Kidney epithelial cell (primary cell): ENCODE measurements around the gene FEZF2. TPM values are rescaled to one million over a fixed set of nuclear protein-coding genes. Genes with fewer than 3 reads are reported as not detected.

Experiments
- DNase-seq: peaks from one replicate; pipeline ENCODE4 v3.0.0-alpha.2; 2010; ENCODE audit warnings: low read depth
- H3K27me3 ChIP-seq: 2 replicates; pipeline ENCODE4 v1.6.0; 2011; ENCODE audit warnings: low read length; ENCODE audit not compliant: control insufficient read depth, insufficient read depth
- H3K36me3 ChIP-seq: 2 replicates; pipeline ENCODE4 v1.5.1; 2011; ENCODE audit warnings: low read length; ENCODE audit not compliant: control insufficient read depth, insufficient read depth
- H3K4me3 ChIP-seq: 2 replicates; pipeline ENCODE4 v1.5.1; 2011; ENCODE audit warnings: low read depth, mild to moderate bottlenecking, control low read depth, low read length
- total RNA-seq: library from RNA; depleted of rRNA; stranded (reverse); fragments of >200 nt; gene quantifications from 2 replicates; pipeline ENCODE4 v1.2.3, GENCODE V29; 2015
- TF ChIP-seq, protein P1 (sequence below): IDR thresholded peaks from 2 replicates; pipeline ENCODE4 v1.5.1; 2011; ENCODE audit warnings: mild to moderate bottlenecking, moderate library complexity, low read length, control low read depth, inconsistent platforms; ENCODE audit not compliant: insufficient read depth, poor library complexity, severe bottlenecking

The FEZF2 gene
- total RNA-seq, 1 donor from 2014 or later: not detected

DNA sequence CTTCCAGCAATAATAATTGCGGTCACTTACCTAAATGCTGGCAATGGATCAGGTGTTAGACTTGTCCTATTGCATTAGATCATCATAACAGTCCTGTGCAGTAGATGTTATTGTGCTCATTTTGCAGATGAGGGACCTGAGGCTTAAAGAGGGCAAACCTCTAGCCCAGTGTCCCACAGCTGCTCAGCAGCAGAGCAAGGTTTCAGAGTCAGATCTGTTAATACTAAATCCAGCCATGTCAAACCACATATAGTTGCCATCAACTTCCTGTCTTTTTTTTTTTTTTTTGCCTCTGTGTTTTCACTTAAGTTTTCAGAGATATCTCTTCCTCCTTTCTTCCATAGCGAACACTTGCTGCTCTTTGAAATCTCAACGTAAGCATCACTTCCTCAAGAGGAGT is 12.1 kb downstream of the FEZF2 start:
- DNase-seq: no peak
- TF ChIP-seq, protein P1, sequence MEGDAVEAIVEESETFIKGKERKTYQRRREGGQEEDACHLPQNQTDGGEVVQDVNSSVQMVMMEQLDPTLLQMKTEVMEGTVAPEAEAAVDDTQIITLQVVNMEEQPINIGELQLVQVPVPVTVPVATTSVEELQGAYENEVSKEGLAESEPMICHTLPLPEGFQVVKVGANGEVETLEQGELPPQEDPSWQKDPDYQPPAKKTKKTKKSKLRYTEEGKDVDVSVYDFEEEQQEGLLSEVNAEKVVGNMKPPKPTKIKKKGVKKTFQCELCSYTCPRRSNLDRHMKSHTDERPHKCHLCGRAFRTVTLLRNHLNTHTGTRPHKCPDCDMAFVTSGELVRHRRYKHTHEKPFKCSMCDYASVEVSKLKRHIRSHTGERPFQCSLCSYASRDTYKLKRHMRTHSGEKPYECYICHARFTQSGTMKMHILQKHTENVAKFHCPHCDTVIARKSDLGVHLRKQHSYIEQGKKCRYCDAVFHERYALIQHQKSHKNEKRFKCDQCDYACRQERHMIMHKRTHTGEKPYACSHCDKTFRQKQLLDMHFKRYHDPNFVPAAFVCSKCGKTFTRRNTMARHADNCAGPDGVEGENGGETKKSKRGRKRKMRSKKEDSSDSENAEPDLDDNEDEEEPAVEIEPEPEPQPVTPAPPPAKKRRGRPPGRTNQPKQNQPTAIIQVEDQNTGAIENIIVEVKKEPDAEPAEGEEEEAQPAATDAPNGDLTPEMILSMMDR: no peak
- H3K27me3 ChIP-seq: peaks cover 16% of the 10 kb centered on the region
- H3K36me3 ChIP-seq: no peaks in the 10 kb centered on the region
- H3K4me3 ChIP-seq: no peak overlapping the region

DNA sequence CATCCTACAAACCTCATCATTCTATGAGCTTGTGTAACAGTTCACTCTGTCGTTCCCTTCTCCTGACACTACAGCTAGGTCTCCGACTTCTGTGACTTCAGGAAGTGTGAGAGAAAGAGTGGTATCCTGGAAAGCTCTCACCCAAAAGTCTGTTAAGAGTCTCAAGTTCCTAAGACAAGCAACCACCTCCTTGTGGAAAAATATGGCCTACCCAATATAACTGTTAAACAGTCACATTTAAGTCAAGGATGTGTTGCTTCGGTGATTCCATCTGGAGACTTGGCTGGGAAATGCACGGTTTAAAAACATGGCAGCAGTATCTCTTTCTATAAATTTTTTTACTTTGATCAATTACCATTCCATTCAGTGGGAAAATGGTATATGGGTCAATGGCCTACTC is 13.8 kb downstream of the FEZF2 start:
- no peak for DNase-seq
- Histone ChIP-seq H3K27me3 (peaks cover 2% of the 10 kb centered on the region), H3K4me3 (no peak overlapping the region), H3K36me3 (no peaks in the 10 kb centered on the region)
- TF ChIP-seq, protein P1: no peak

DNA sequence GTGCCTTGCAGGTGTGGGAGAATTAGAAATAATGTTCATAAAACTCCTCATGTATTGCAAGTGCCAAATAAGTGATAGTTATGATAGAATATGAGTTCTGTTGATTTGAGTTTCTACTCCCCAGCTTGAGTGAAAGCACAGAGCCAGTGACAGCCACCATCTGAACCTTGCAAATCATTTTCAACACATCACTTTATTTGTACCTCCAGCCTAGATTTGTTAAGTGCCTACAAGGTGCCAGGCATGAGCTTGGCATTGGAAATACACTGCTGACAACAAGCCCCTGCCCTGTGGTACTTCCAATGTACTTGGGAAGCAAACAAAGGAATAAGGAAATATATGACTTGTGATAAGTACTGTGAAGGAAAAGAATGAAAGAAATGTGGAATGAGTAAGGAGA is 17.0 kb downstream of the FEZF2 start:
- H3K4me3 ChIP-seq: no peak overlapping the region
- H3K36me3 ChIP-seq: no peaks in the 10 kb centered on the region
- DNase-seq: no peak
- TF ChIP-seq, protein P1: no peak
- H3K27me3 ChIP-seq: peaks cover 2% of the 10 kb centered on the region

DNA sequence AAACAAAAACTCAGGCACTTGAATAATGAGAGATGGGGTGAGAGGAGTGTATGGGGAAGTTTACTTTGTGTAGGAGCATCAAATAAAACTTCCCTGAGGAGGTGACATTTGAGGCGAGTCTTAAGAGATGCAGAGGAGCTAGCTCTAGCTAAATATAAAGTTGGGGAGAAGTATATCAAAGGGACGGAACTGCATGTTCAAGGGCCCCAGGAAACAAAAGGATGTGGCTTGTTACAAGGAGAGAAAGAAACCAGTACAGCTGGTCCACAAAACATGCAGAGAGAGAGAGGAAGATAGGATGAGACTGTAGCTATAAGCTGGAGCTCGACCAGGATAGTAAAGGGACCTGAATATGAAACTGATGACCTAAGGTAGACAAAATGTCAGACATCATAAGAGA is 17.6 kb downstream of the FEZF2 start:
- TF ChIP-seq, protein P1: no peak
- Histone ChIP-seq H3K4me3 (no peak overlapping the region), H3K36me3 (no peaks in the 10 kb centered on the region), H3K27me3 (peaks cover 2% of the 10 kb centered on the region)
- no peak for DNase-seq

DNA sequence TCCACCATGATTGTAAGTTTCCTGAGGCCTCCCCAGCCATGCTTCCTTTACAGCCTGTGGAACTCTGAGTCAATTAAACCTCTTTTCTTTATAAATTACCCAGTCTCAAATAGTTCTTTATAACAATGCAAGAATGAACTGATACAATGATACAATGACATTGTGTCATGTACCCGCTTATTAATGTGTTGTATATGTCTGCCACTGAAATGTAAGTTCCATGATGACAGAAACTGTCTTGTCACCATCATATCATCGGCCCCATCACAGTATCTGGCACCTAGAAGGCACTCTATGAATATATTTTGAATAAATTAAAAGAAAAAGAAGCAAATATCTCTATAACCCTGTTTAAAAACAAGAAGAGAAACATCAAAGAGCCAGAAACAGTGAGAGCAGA is 29.6 kb downstream of the FEZF2 start:
- Histone ChIP-seq H3K27me3 (no peaks in the 10 kb centered on the region), H3K4me3 (no peak overlapping the region), H3K36me3 (no peaks in the 10 kb centered on the region)
- no peak for DNase-seq
- TF ChIP-seq, protein P1: no peak

DNA sequence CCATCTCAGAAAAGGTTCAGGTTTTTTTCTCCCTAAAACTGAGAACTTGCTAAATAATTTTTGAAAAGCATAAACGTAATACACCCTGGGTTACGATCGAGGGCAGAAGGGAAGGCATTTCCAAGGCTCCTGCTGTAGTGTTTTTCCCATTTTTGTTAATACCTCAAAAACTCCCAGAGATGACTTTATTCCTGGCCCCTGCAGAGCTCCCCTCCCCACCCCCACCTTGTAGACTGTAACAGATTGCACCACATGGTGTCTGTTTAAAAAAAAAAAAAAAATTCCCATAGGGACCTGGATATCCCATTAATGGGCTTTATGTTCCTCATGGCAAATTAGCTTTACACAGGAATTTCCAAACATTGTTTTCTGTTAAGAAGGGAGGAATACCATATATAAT is 38.2 kb downstream of the FEZF2 start:
- Histone ChIP-seq H3K27me3 (no peaks in the 10 kb centered on the region), H3K4me3 (no peak overlapping the region), H3K36me3 (no peaks in the 10 kb centered on the region)
- TF ChIP-seq, protein P1: no peak
- no peak for DNase-seq
